Measurements from ENCODE around the gene PDAP1. TPM values are rescaled to one million over a fixed set of nuclear protein-coding genes. Genes with fewer than 3 reads are reported as not detected.
A peak's percentile ranks its signal among the peaks of the same experiment; 100 is the strongest.

Gene PDAP1
- total and polyA plus RNA-seq, 2 of the 13 experiments (the other 11 are each of a cell fraction or from before 2014, with no cell fraction given), result 13.0 to 100 TPM

- TF ChIP-seq ZBTB20 (CRISPR knock-in tag; IDR thresholded peaks at IDR 0.05; ENCODE audit: borderline replicate concordance, low read depth) (no peak), SAP130 (CRISPR knock-in tag; IDR thresholded peaks at IDR 0.05; ENCODE audit: low read depth) (peak; percentile 95), DMAP1 (CRISPR knock-in tag; IDR thresholded peaks at IDR 0.05) (peak; percentile 95), ZNF44 (CRISPR knock-in tag; IDR thresholded peaks at IDR 0.05) (0 out of 2 replicates have a peak, but pooled peaks have one; percentile 10), ZNF709 (CRISPR knock-in tag; IDR thresholded peaks at IDR 0.05) (peak; percentile 78; the same call in 1 of the 2 replicates), ZNF17 (CRISPR knock-in tag; IDR thresholded peaks at IDR 0.05) (no peak), KAT8 (CRISPR knock-in tag; IDR thresholded peaks at IDR 0.05) (peak; percentile 94), ZMYM3 (CRISPR knock-in tag; IDR thresholded peaks at IDR 0.05) (no peak), POGZ (CRISPR knock-in tag; IDR thresholded peaks at IDR 0.05) (no peak; the same call in none of the 2 replicates), SIX1 (CRISPR knock-in tag; IDR thresholded peaks at IDR 0.05; ENCODE audit: borderline replicate concordance) (peak; percentile 30; the same call in 1 of the 2 replicates), SCMH1 (CRISPR knock-in tag; IDR thresholded peaks at IDR 0.05; ENCODE audit: borderline replicate concordance) (no peak), KAT7 (CRISPR knock-in tag; IDR thresholded peaks at IDR 0.05; ENCODE audit: borderline replicate concordance) (peak; percentile 33; the same call in 1 of the 2 replicates), MXD4 (CRISPR knock-in tag; IDR thresholded peaks at IDR 0.05) (peak; percentile 76; the same call in 1 of the 2 replicates), SRSF9 (IDR thresholded peaks at IDR 0.05; ENCODE audit: borderline replicate concordance, insufficient read depth, low read depth, low read length, poor library complexity, severe bottlenecking) (no peak), ARNT2 (CRISPR knock-in tag; IDR thresholded peaks at IDR 0.05; ENCODE audit: low read depth) (peak; percentile 75; the same call in 1 of the 2 replicates), GATAD2A (CRISPR knock-in tag; IDR thresholded peaks at IDR 0.05) (peak; percentile 77), ZNF577 (CRISPR knock-in tag; IDR thresholded peaks at IDR 0.05; ENCODE audit: borderline replicate concordance, low read depth) (no peak), GPBP1L1 (CRISPR knock-in tag; IDR thresholded peaks at IDR 0.05) (no peak), TSC22D2 (CRISPR knock-in tag; IDR thresholded peaks at IDR 0.05; ENCODE audit: borderline replicate concordance) (peak; percentile 28; the same call in 1 of the 2 replicates), CTCF (CRISPR knock-in tag; IDR thresholded peaks at IDR 0.05) (peak; percentile 37), ZNF30 (CRISPR knock-in tag; IDR thresholded peaks at IDR 0.05) (no peak), ZNF777 (CRISPR knock-in tag; IDR thresholded peaks at IDR 0.05) (no peak; the same call in 1 of the 2 replicates), XBP1 (CRISPR knock-in tag; IDR thresholded peaks at IDR 0.05) (no peak), KDM1A (CRISPR knock-in tag; IDR thresholded peaks at IDR 0.05) (no peak), NCOA2 (CRISPR knock-in tag; IDR thresholded peaks at IDR 0.05) (peak; percentile 43; the same call in 1 of the 2 replicates), ZNF883 (CRISPR knock-in tag; IDR thresholded peaks at IDR 0.05; ENCODE audit: not compliant biosample characterization) (peak; percentile 90)
- TF ChIP-seq, protein P1, sequence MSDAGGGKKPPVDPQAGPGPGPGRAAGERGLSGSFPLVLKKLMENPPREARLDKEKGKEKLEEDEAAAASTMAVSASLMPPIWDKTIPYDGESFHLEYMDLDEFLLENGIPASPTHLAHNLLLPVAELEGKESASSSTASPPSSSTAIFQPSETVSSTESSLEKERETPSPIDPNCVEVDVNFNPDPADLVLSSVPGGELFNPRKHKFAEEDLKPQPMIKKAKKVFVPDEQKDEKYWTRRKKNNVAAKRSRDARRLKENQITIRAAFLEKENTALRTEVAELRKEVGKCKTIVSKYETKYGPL (CRISPR knock-in tag; IDR thresholded peaks at IDR 0.05), result no peak
- TF ChIP-seq, protein P2, sequence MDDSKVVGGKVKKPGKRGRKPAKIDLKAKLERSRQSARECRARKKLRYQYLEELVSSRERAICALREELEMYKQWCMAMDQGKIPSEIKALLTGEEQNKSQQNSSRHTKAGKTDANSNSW (CRISPR knock-in tag; IDR thresholded peaks at IDR 0.05; ENCODE audit: borderline replicate concordance), result no peak
Observed at GRCh38 chr7:99408379-99409191, at the start of gene PDAP1, which contains the start of gene BUD31 (continued).
